H1 (cell line): ENCODE results near the gene PALM. TPM values are rescaled to one million over a fixed set of nuclear protein-coding genes. Genes with fewer than 3 reads are reported as not detected.

Experiments used
- RAD21 ChIP-seq, 2 experiments: IDR thresholded peaks in 1 of 2; conservative IDR thresholded peaks in 1 of 2; 2 replicates each; pipeline ENCODE4 v1.6.1; 2011; ENCODE audit warnings: low read depth in 2 of 2, low read length in 2 of 2, improper control_type of control experiment in 1 of 2, inconsistent platforms in 1 of 2, mild to moderate bottlenecking in 1 of 2, moderate library complexity in 1 of 2
- polyA plus RNA-seq, 7 experiments: library from polyadenylated mRNA; depleted of rRNA in 3 of 7; stranded (reverse) in 5 of 7; unstranded in 2 of 7; fragments of >200 nt in 5 of 7; fragments of 200-250 nt in 2 of 7; gene quantifications; 1 replicate in 5 of 7; 2 replicates in 1 of 7; 4 replicates in 1 of 7; pipeline versions ENCODE4 v1.2.1 to v1.2.3, GENCODE V29; 2011 to 2013; ENCODE audit warnings: missing spikeins in 2 of 7, mixed read lengths in 2 of 7
- total RNA-seq: library from RNA; stranded (reverse); fragmentation: NEBNext Ultra II Directional; extraction: Animal tissue kit (Norgen Biotek cat#: 25700); gene quantifications from 2 replicates; pipeline ENCODE4 v1.2.1, GENCODE V29; 2021

Gene PALM
- total and polyA plus RNA-seq, 2 of the 8 experiments (the other 6 are each of a cell fraction or from before 2014, with no cell fraction given), result 5.7 to 16.5 TPM

DNA sequence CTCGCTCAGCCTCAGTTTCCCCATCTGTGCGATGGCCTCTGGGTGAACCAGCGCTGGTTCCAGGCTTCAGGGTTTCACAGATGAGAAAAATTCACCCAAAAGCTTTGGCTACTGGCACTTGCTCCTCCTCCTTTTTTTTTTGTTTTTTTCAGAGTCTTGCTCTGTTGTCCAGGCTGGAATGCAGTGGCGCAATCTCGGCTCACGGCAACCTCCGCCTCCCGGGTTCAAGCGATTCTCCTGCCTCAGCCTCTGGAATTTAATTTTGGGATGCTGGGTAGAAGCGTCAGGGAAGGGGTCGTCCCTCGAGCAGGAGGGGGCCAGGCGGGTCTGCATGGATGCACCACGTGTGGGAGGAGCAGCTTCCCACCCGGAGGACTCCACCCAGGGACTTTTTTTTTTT, 20.5 kb upstream of the PALM start (continued):
- no peak for TF ChIP-seq RAD21 (IDR thresholded peaks at IDR 0.05 in 1 of 2, conservative IDR thresholded peaks at IDR 0.05 in 1 of 2; ENCODE audit: low read depth in 2 of 2, low read length in 2 of 2)
